H9 (cell line): Measurements from ENCODE around the gene BMPR2. TPM values are rescaled to one million over a fixed set of nuclear protein-coding genes. Genes with fewer than 3 reads are reported as not detected.

Source experiments
- DNase-seq: peaks from one replicate; pipeline ENCODE4 v3.0.0-alpha.2; 2017
- H2AFZ ChIP-seq: one replicate; pipeline ENCODE4 v1.6.1; 2013; ENCODE audit warnings: mild to moderate bottlenecking, low read length, control low read depth, moderate library complexity
- H2AK5ac ChIP-seq: 2 replicates; pipeline ENCODE4 v1.6.1; 2013; ENCODE audit warnings: low read length, control low read depth, mixed read lengths; ENCODE audit not compliant: insufficient read length
- H2BK120ac ChIP-seq: one replicate; pipeline ENCODE4 v1.6.1; 2013; ENCODE audit warnings: low read depth, mild to moderate bottlenecking, low read length, control low read depth, inconsistent platforms; ENCODE audit not compliant: poor library complexity, severe bottlenecking
- H2BK12ac ChIP-seq: 2 replicates; pipeline ENCODE4 v1.6.1; 2013; ENCODE audit warnings: low read length, control low read depth, mixed read lengths, low read depth; ENCODE audit not compliant: insufficient read length
- H2BK15ac ChIP-seq: 2 replicates; pipeline ENCODE4 v1.6.1; 2013; ENCODE audit warnings: low read depth, low read length, control low read depth
- H2BK20ac ChIP-seq: one replicate; pipeline ENCODE4 v1.6.1; 2013; ENCODE audit warnings: low read depth, mild to moderate bottlenecking, low read length, control low read depth, inconsistent platforms; ENCODE audit not compliant: poor library complexity, severe bottlenecking
- H2BK5ac ChIP-seq: 2 replicates; pipeline ENCODE4 v1.6.1; 2013; ENCODE audit warnings: low read length, control low read depth, mixed read lengths; ENCODE audit not compliant: insufficient read length
- H3K14ac ChIP-seq: 2 replicates; pipeline ENCODE4 v1.6.1; 2013; ENCODE audit warnings: low read length, control low read depth; ENCODE audit not compliant: insufficient read depth
- H3K18ac ChIP-seq: 2 replicates; pipeline ENCODE4 v1.6.1; 2013; ENCODE audit warnings: low read depth, mild to moderate bottlenecking, mixed read lengths, low read length, control low read depth; ENCODE audit not compliant: insufficient read length
- H3K23ac ChIP-seq: 2 replicates; pipeline ENCODE4 v1.6.1; 2013; ENCODE audit warnings: low read length, control low read depth, mixed read lengths, low read depth; ENCODE audit not compliant: insufficient read length
- H3K23me2 ChIP-seq: 2 replicates; pipeline ENCODE4 v1.6.1; 2013; ENCODE audit warnings: low read depth, mild to moderate bottlenecking, mixed read lengths, low read length, control low read depth; ENCODE audit not compliant: insufficient read length, poor library complexity, severe bottlenecking
- H3K27ac ChIP-seq: 2 replicates; pipeline ENCODE4 v1.5.1; 2013; ENCODE audit warnings: low read length, control low read depth, mixed read lengths, low read depth; ENCODE audit not compliant: insufficient read length
- H3K27me3 ChIP-seq: 2 replicates; pipeline ENCODE4 v1.6.1; 2013; ENCODE audit warnings: low read length, control low read depth, inconsistent platforms; ENCODE audit not compliant: insufficient read depth
- H3K4ac ChIP-seq: 2 replicates; pipeline ENCODE4 v1.6.1; 2013; ENCODE audit warnings: low read depth, mild to moderate bottlenecking, control low read depth, inconsistent platforms, low read length, moderate library complexity
- H3K4me1 ChIP-seq: 2 replicates; pipeline ENCODE4 v1.6.1; 2013; ENCODE audit warnings: low read length, control low read depth, inconsistent platforms; ENCODE audit not compliant: insufficient read depth
- H3K4me2 ChIP-seq: 2 replicates; pipeline ENCODE4 v1.6.1; 2013; ENCODE audit warnings: low read length, control low read depth, mixed read lengths; ENCODE audit not compliant: insufficient read length, insufficient read depth
- H3K56ac ChIP-seq: 2 replicates; pipeline ENCODE4 v1.6.1; 2013; ENCODE audit warnings: low read depth, mild to moderate bottlenecking, mixed read lengths, low read length, control low read depth; ENCODE audit not compliant: insufficient read length
- H3K79me1 ChIP-seq: 2 replicates; pipeline ENCODE4 v1.6.1; 2013; ENCODE audit warnings: low read depth, mild to moderate bottlenecking, moderate library complexity, low read length, control low read depth, inconsistent platforms; ENCODE audit not compliant: insufficient read depth, poor library complexity, severe bottlenecking
- H3K79me2 ChIP-seq: 2 replicates; pipeline ENCODE4 v1.6.1; 2013; ENCODE audit warnings: low read length, control low read depth, inconsistent platforms; ENCODE audit not compliant: insufficient read depth
- H3K9ac ChIP-seq: 2 replicates; pipeline ENCODE4 v1.6.1; 2013; ENCODE audit warnings: low read length, control low read depth, mixed read lengths; ENCODE audit not compliant: insufficient read length; ENCODE audit errors: extremely low read depth
- H3K9me3 ChIP-seq: one replicate; pipeline ENCODE4 v1.6.1; 2013; ENCODE audit warnings: low read depth, low read length, inconsistent platforms; ENCODE audit not compliant: control insufficient read depth
- H3T11ph ChIP-seq: one replicate; pipeline ENCODE4 v1.6.1; 2013; ENCODE audit warnings: mild to moderate bottlenecking, low read length, control low read depth, inconsistent platforms
- H4K20me1 ChIP-seq: one replicate; pipeline ENCODE4 v1.6.1; 2013; ENCODE audit not compliant: control insufficient read depth, insufficient read length, insufficient read depth
- H4K5ac ChIP-seq: 2 replicates; pipeline ENCODE4 v1.6.1; 2013; ENCODE audit warnings: low read depth, mild to moderate bottlenecking, mixed read lengths, low read length, control low read depth; ENCODE audit not compliant: insufficient read length
- H4K8ac ChIP-seq: replicated peaks from 2 replicates; pipeline ENCODE4 v1.6.1; 2013; ENCODE audit warnings: low read length, control low read depth, mixed read lengths, low read depth; ENCODE audit not compliant: insufficient read length
- H4K91ac ChIP-seq: 2 replicates; pipeline ENCODE4 v1.6.1; 2013; ENCODE audit warnings: low read depth, mild to moderate bottlenecking, moderate library complexity, mixed read lengths, low read length, control low read depth; ENCODE audit not compliant: insufficient read length
- H3K27ac Mint-ChIP-seq, 3 experiments: 2 replicates in 2 of 3; 3 replicates in 1 of 3; pipeline ENCODE4 v1.8.0; 2020 to 2021; ENCODE audit warnings: mixed read lengths in 3 of 3, mild to moderate bottlenecking in 1 of 3, moderate library complexity in 1 of 3
- H3K27me3 Mint-ChIP-seq: 2 replicates; pipeline ENCODE4 v1.8.0; 2021; ENCODE audit warnings: low read depth, mild to moderate bottlenecking, moderate library complexity, mixed read lengths
- H3K36me3 Mint-ChIP-seq, 3 experiments: 2 replicates in 2 of 3; 3 replicates in 1 of 3; pipeline ENCODE4 v1.8.0; 2020 to 2021; ENCODE audit warnings: low read depth in 3 of 3, mixed read lengths in 3 of 3; ENCODE audit not compliant: insufficient read depth in 1 of 3
- H3K4me1 Mint-ChIP-seq, 2 experiments: 2 replicates each; pipeline ENCODE4 v1.8.0; 2020; ENCODE audit warnings: mixed read lengths in 2 of 2
- H3K4me3 Mint-ChIP-seq, 2 experiments: 2 replicates in 1 of 2; 3 replicates in 1 of 2; pipeline ENCODE4 v1.8.0; 2020 to 2021; ENCODE audit warnings: mild to moderate bottlenecking in 2 of 2, mixed read lengths in 2 of 2, moderate library complexity in 1 of 2
- H3K9me3 Mint-ChIP-seq, 2 experiments: 2 replicates in 1 of 2; 3 replicates in 1 of 2; pipeline ENCODE4 v1.8.0; 2020; ENCODE audit warnings: mild to moderate bottlenecking in 2 of 2, mixed read lengths in 2 of 2, moderate library complexity in 1 of 2
- CTCF ChIP-seq: fragments of 200-600 bp; sonication (generic); conservative IDR thresholded peaks from 3 replicates; pipeline ENCODE4 v1.8.0; 2021; ENCODE audit warnings: antibody characterized with exemption, mild to moderate bottlenecking
- WGBS: extraction: QIAGEN DNeasy Blood & Tissue Kit; methylation state at CpG from one replicate; pipeline ENCODE4 v1.1.7; 2013; ENCODE audit warnings: missing lambda C conversion rate, low lambda C conversion rate, mixed read lengths; ENCODE audit not compliant: insufficient read length; ENCODE audit errors: extremely low coverage; 5-methylcytosine and 5-hydroxymethylcytosine counted together
- total RNA-seq: library from RNA; stranded (reverse); gene quantifications from 2 replicates; pipeline ENCODE4 v1.2.1, GENCODE V29; 2021

Gene BMPR2
- total RNA-seq, 1 experiment from 2014 or later = 17.3 TPM

GRCh38 chr2:202545523-202545922 is 169.4 kb downstream of the BMPR2 start:
- Histone ChIP-seq H2BK15ac (no peak overlapping the region), H2BK120ac (no peak overlapping the region), H4K5ac (no peak overlapping the region), H3K18ac (no peak overlapping the region), H3K9me3 (no peaks in the 10 kb centered on the region), H3K23ac (no peak overlapping the region), H2BK5ac (no peak overlapping the region), H3K14ac (no peak overlapping the region), H2AK5ac (no peak overlapping the region), H2BK12ac (no peak overlapping the region), H3K56ac (no peak overlapping the region), H4K91ac (no peak overlapping the region), H3K9ac (no peak overlapping the region), H3K27me3 (no peaks in the 10 kb centered on the region), H4K20me1 (no peaks in the 10 kb centered on the region), H2BK20ac (no peak overlapping the region), H3K4ac (no peak overlapping the region), H3K23me2 (no peaks in the 10 kb centered on the region), H3K4me1 (no peaks in the 10 kb centered on the region), H3T11ph (no peak overlapping the region), H2AFZ (no peak overlapping the region), H3K4me2 (no peak overlapping the region), H3K79me2 (no peaks in the 10 kb centered on the region), H4K8ac (no peak overlapping the region), H3K79me1 (no peaks in the 10 kb centered on the region), H3K27ac (no peak overlapping the region)
- peaks cover 0 to 10% (median 0%) of the 10 kb centered on the region in 3 experiments; a peak in 2 of 7 replicates for H3K36me3 Mint-ChIP-seq
- TF ChIP-seq CTCF = no peak
- H3K27me3 Mint-ChIP-seq = no peaks in the 10 kb centered on the region
- no CpG with 5 or more reads among the region's 1 CpG for WGBS
- no peak overlapping the region for H3K4me3 Mint-ChIP-seq
- H3K9me3 Mint-ChIP-seq = no peaks in the 10 kb centered on the region
- H3K4me1 Mint-ChIP-seq = peaks cover 5 to 15% of the 10 kb centered on the region in 2 experiments
- H3K27ac Mint-ChIP-seq = no peak overlapping the region; a peak in 1 of 7 replicates
- DNase-seq = no peak
